Lung (tissue), 12 donors: ENCODE data around the gene PLD4. TPM values are rescaled to one million over a fixed set of nuclear protein-coding genes. Genes with fewer than 3 reads are reported as not detected.

Source experiments
- ATAC-seq: fragments of 200-7000 bp; cut with Tn5 transposase; one replicate; pipeline ENCODE4 v1.9.1; 2020; ENCODE audit warnings: moderate number of reproducible peaks; ENCODE audit not compliant: insufficient read depth, low FRiP score
- DNase-seq, 3 donors: peaks; one replicate each; pipeline ENCODE4 v3.0.0-alpha.2; 2013 to 2017
- H3K27ac ChIP-seq, 2 donors: one replicate each; pipeline ENCODE4 v1.5.1; 2013; ENCODE audit warnings: mild to moderate bottlenecking in 2 of 2, moderate library complexity in 2 of 2, control low read depth in 1 of 2, inconsistent platforms in 1 of 2, low read depth in 1 of 2, low read length in 1 of 2
- H3K27me3 ChIP-seq, 3 donors: one replicate each; pipeline ENCODE4 v1.5.1; 2013; ENCODE audit warnings: low read length in 2 of 3; ENCODE audit not compliant: control insufficient read depth in 3 of 3, insufficient read depth in 3 of 3
- H3K36me3 ChIP-seq, 4 donors: one replicate each; pipeline ENCODE4 v1.5.1; 2013; ENCODE audit warnings: low read length in 4 of 4, mild to moderate bottlenecking in 1 of 4, moderate library complexity in 1 of 4; ENCODE audit not compliant: control insufficient read depth in 4 of 4, insufficient read depth in 4 of 4
- H3K4me1 ChIP-seq, 5 donors: one replicate each; pipeline ENCODE4 v1.5.1; 2013; ENCODE audit warnings: low read length in 5 of 5, mild to moderate bottlenecking in 2 of 5, moderate library complexity in 1 of 5; ENCODE audit not compliant: control insufficient read depth in 5 of 5, insufficient read depth in 5 of 5
- H3K4me3 ChIP-seq: one replicate; pipeline ENCODE4 v1.5.1; 2013; ENCODE audit warnings: mild to moderate bottlenecking, control low read depth, moderate library complexity
- H3K9ac ChIP-seq, 2 donors: one replicate each; pipeline ENCODE4 v1.5.1; 2013; ENCODE audit warnings: low read length in 2 of 2, control low read depth in 1 of 2; ENCODE audit not compliant: insufficient read depth in 1 of 2
- H3K9me3 ChIP-seq, 4 donors: one replicate each; pipeline ENCODE4 v1.5.1; 2013; ENCODE audit warnings: low read length in 3 of 4, mild to moderate bottlenecking in 1 of 4, moderate library complexity in 1 of 4; ENCODE audit not compliant: control insufficient read depth in 4 of 4, insufficient read depth in 3 of 4
- CTCF ChIP-seq: IDR thresholded peaks from 2 replicates; pipeline ENCODE4 v1.5.1; 2012; ENCODE audit warnings: mild to moderate bottlenecking; ENCODE audit errors: control extremely low read depth, extremely low read depth
- WGBS, 2 donors: extraction: QIAGEN DNeasy Blood & Tissue Kit; methylation state at CpG; one replicate each; pipeline ENCODE4 v1.1.7; 2013; 5-methylcytosine and 5-hydroxymethylcytosine counted together
- polyA plus RNA-seq, 2 donors: library from polyadenylated mRNA; stranded (reverse); fragments of 200-250 nt; gene quantifications; one replicate each; pipeline ENCODE4 v1.2.1, GENCODE V29; 2013
- total RNA-seq, 2 donors: library from RNA; depleted of rRNA in 1 of 2; stranded (reverse); fragments of >200 nt in 1 of 2; gene quantifications; one replicate each; pipeline ENCODE4 v1.2.1, GENCODE V29; 2014 to 2021
- donor health status: control.
- donor health status: control.
- donor health status: Bipolar disorder and iron deficiency.
- donor health status: healthy.
- donor health status: DM: yes; HTN: yes; CAD: no.

Gene PLD4
- total and polyA plus RNA-seq, 4 donors = 0.71 to 6.3 (median 0.88) TPM

GRCh38 chr14:104973385-104974145, 48.9 kb downstream of the PLD4 start:
- no peak for TF ChIP-seq CTCF
- H3K4me1 ChIP-seq = peaks cover 5 to 46% (median 7%) of the 10 kb centered on the region in 5 donors
- no peak overlapping the region for H3K9ac ChIP-seq
- DNase-seq (peak; percentile 68 to 88 (median 82)), ATAC-seq (peak; percentile 2)
- H3K27ac ChIP-seq = peak overlapping the region; percentile 12 to 92
- H3K4me3 ChIP-seq = no peak overlapping the region
- 37 to 64% methylated on average over 23 of the region's 23 CpGs for WGBS, 2 donors
- H3K27me3 ChIP-seq = peaks cover 0 to 2% (median 0%) of the 10 kb centered on the region in 3 donors
- H3K9me3 ChIP-seq = no peaks in the 10 kb centered on the region
- H3K36me3 ChIP-seq = no peaks in the 10 kb centered on the region

GRCh38 chr14:104974146-104974541, 49.5 kb downstream of the PLD4 start:
- no peak for ATAC-seq
- Histone ChIP-seq H3K4me3 (no peak overlapping the region), H3K36me3 (no peaks in the 10 kb centered on the region), H3K27me3 (peaks cover 0 to 2% (median 0%) of the 10 kb centered on the region in 3 donors), H3K27ac (peak overlapping the region in 1 of 2 donors; percentile 62), H3K9ac (no peak overlapping the region), H3K4me1 (peaks cover 3 to 45% (median 5%) of the 10 kb centered on the region in 5 donors), H3K9me3 (no peaks in the 10 kb centered on the region)
- TF ChIP-seq CTCF = no peak
- WGBS, 2 donors = 58 to 74% methylated on average over 13 of the region's 13 CpGs
- no peak for DNase-seq

- H3K9me3 ChIP-seq = no peaks in the 10 kb centered on the region
- H3K27ac ChIP-seq = peak overlapping the region in 1 of 2 donors; percentile 26
- H3K9ac ChIP-seq = no peak overlapping the region
- peaks cover 3 to 47% (median 5%) of the 10 kb centered on the region in 5 donors for H3K4me1 ChIP-seq
- DNase-seq (no peak), ATAC-seq (no peak)
- H3K4me3 ChIP-seq = no peak overlapping the region
- 88 to 94% methylated on average over 14 of the region's 14 CpGs for WGBS, 2 donors
- no peaks in the 10 kb centered on the region for H3K36me3 ChIP-seq
- TF ChIP-seq CTCF = no peak
- H3K27me3 ChIP-seq = peaks cover 0 to 2% (median 0%) of the 10 kb centered on the region in 3 donors
Measured at GRCh38 chr14:104974665-104975390, 50.1 kb downstream of the PLD4 start.
